Activated naive CD4-positive, alpha-beta T cell treated with anti-CD3 and anti-CD28 coated beads, Interleukin-2, amount 10 ng/mL, durations not matched to agents 7 days and 5 days (primary cell): Measurements from ENCODE around the gene TRIO.
A peak's percentile ranks its signal among the peaks of the same experiment; 100 is the strongest.

Source experiments
- CTCF ChIA-PET: fragments of 350-600 bp; sonication (Branson Sonifier 250); formaldehyde crosslinking; loops from one replicate; lab custom pipeline; 2021; ENCODE audit warnings: antibody characterized with exemption; lab: Charles Lee
- DNase-seq: peaks from one replicate; pipeline ENCODE4 v3.0.0-alpha.2; 2020
- H3K27ac Mint-ChIP-seq: one replicate; pipeline ENCODE4 v1.8.0; 2021; ENCODE audit warnings: mild to moderate bottlenecking, moderate library complexity, mixed read lengths
- H3K27me3 Mint-ChIP-seq: one replicate; pipeline ENCODE4 v1.8.0; 2021; ENCODE audit warnings: mild to moderate bottlenecking, mixed read lengths
- H3K36me3 Mint-ChIP-seq: one replicate; pipeline ENCODE4 v1.8.0; 2021; ENCODE audit warnings: mixed read lengths
- H3K4me1 Mint-ChIP-seq: one replicate; pipeline ENCODE4 v1.8.0; 2021; ENCODE audit warnings: mixed read lengths
- H3K4me3 Mint-ChIP-seq: one replicate; pipeline ENCODE4 v1.8.0; 2021; ENCODE audit warnings: mild to moderate bottlenecking, moderate library complexity, mixed read lengths
- H3K9me3 Mint-ChIP-seq: one replicate; pipeline ENCODE4 v1.8.0; 2021; ENCODE audit warnings: mixed read lengths

Gene TRIO

DNA sequence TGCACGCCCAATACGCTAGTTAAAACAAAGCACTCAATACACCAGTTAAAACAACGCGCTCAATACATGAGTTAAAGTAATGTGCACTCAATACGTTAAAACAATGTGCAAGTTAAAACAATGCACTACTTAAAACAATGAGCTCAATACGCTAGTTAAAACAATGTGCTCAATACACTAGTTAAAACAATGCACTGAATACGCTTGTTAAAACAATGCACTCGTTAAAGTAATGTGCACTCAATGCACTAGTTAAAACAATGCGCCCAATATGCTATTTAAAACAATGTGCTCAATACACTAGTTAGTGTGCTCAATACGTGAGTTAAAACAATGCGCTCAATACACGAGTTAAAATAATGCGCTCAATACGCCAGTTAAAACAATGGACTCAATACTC, 185.0 kb downstream of the TRIO start:
- no peak for DNase-seq
- Mint-ChIP-seq H3K4me3 (no peak overlapping the region), H3K36me3 (no peaks in the 10 kb centered on the region), H3K27me3 (peaks cover 8% of the 10 kb centered on the region), H3K9me3 (no peaks in the 10 kb centered on the region), H3K27ac (no peak overlapping the region), H3K4me1 (peaks cover 21% of the 10 kb centered on the region)
- CTCF ChIA-PET = interaction anchor here (2.2 kb wide), 1 partner anchor 320 kb away, joined by 10 read pairs; no protein-coding TSS in a partner anchor

DNA sequence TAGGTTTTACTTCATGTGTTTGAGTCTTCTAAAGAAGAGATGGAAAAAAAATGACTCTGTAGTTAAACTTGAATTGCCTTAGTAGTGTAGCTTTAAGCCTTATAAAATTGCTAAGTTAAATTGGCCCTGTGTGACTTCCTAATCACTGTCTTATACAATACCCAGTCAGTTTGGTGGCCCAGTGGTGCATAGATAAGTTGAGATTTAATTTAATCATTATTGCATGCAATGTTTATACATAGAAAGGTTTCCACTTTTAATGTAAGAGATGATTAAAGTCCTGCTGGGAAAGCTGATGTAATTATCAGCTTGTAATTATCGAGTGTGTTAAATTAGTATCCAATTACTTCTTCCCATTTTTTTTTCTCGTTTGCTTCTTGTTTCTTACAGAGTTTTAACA, 187.1 kb downstream of the TRIO start:
- no peak overlapping the region for H3K27ac Mint-ChIP-seq
- H3K36me3 Mint-ChIP-seq = no peaks in the 10 kb centered on the region
- CTCF ChIA-PET = interaction anchor here (0.6 to 2.2 kb wide), 2 partner anchors 23 to 318 kb away, joined by 3 to 10 read pairs; no protein-coding TSS in a partner anchor
- DNase-seq = no peak
- H3K4me3 Mint-ChIP-seq = no peak overlapping the region
- peaks cover 4% of the 10 kb centered on the region for H3K27me3 Mint-ChIP-seq
- no peaks in the 10 kb centered on the region for H3K9me3 Mint-ChIP-seq
- H3K4me1 Mint-ChIP-seq = peaks cover 21% of the 10 kb centered on the region

DNA sequence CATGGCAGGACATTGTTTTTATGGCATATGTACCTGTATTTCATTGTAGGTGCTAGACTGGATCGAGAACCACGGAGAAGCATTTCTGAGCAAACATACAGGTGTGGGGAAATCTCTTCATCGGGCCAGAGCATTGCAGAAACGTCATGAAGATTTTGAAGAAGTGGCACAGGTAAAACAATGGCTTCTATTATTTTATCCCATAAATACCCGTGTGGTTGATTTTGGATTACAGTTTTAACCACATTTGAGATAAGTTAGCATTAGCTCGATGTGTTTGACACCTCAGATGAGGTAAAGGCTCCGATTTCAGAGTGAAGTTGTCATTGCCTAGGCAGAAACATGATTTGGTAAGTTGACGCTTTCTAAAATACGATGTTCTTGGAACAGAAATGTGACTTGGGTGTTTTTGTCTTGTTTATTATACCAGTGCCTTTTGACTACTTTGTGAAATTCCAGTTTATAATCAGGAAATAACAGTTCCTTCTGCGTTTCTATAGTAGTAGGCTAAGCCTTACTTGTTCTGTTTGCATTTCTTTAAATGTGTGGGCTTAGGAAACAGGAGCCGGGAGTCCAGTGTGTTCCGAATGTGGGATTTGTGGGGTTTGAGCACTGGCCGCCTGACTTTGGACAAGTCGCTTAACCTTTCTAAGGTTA, 187.7 kb downstream of the TRIO start:
- peaks cover 4% of the 10 kb centered on the region for H3K27me3 Mint-ChIP-seq
- peak overlapping the region; percentile 30 for H3K27ac Mint-ChIP-seq
- H3K36me3 Mint-ChIP-seq = no peaks in the 10 kb centered on the region
- DNase-seq = no peak
- H3K9me3 Mint-ChIP-seq = no peaks in the 10 kb centered on the region
- H3K4me3 Mint-ChIP-seq = no peak overlapping the region
- peaks cover 21% of the 10 kb centered on the region for H3K4me1 Mint-ChIP-seq
- CTCF ChIA-PET = interaction anchor here (1.2 kb wide), 1 partner anchor 25 kb away, joined by 3 read pairs; no protein-coding TSS in a partner anchor

DNA sequence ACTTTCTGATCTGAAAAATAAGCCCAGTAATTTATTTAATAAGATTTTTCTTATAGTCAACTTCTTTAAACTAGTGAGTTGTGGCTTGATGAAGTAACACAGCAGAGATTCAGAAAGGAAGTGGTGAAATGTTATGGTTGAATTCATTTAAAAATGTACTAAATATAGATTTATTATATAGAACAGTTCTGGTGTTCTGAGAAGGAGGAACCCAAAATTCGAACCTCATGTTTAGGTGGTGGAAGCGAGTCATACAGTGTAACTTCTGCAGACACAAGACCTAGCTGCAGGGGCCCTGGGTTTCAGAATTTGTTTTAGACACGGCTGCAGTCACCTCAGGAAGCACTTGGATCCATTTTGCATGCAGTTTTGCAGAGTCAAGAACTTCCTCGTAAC, 188.2 kb downstream of the TRIO start:
- CTCF ChIA-PET = interaction anchor here (1.2 kb wide), 1 partner anchor 24 kb away, joined by 3 read pairs; no protein-coding TSS in a partner anchor
- peak overlapping the region; percentile 39 for H3K4me3 Mint-ChIP-seq
- H3K27ac Mint-ChIP-seq = peak overlapping the region; percentile 28

DNA sequence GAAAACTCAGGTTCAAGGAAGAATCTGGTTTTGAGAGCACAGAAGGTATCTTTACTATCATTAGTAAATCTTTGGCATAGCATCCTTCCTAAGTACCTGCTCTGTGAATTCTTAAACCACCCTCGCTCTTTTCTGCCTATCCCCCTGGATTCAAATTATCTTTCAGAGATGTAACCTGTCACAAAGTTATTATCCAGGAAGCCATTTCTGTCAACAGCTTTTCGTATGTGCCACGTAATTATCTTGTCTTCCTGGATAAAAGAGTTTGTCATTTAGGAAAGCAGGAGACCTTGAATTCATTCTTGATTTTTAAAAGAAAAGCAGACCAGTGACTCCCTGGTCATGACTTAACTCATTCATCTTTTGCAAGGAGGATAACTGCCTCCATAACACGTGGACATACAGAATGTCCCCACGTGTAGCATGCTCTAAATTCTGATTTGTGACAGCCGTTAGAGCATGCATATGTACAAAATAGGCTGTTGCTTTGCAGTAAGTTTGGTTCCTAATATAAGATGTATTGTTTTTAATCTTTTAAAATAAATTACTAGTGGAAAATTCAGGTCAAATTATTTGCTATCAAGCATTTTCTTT, 189.0 kb downstream of the TRIO start:
- peaks cover 21% of the 10 kb centered on the region for H3K4me1 Mint-ChIP-seq
- CTCF ChIA-PET = interaction anchor here (1.2 kb wide), 1 partner anchor 23 kb away, joined by 3 read pairs; no protein-coding TSS in a partner anchor
- no peaks in the 10 kb centered on the region for H3K36me3 Mint-ChIP-seq
- H3K27ac Mint-ChIP-seq = peak overlapping the region; percentile 28
- peak overlapping the region; percentile 39 for H3K4me3 Mint-ChIP-seq
- DNase-seq = no peak
- H3K9me3 Mint-ChIP-seq = no peaks in the 10 kb centered on the region
- H3K27me3 Mint-ChIP-seq = no peaks in the 10 kb centered on the region

More for the DNA sequence above, 188.2 kb downstream of the TRIO start:
- peak; percentile 38 for DNase-seq
- Mint-ChIP-seq H3K4me1 (peaks cover 21% of the 10 kb centered on the region), H3K27me3 (peaks cover 2% of the 10 kb centered on the region), H3K36me3 (no peaks in the 10 kb centered on the region), H3K9me3 (no peaks in the 10 kb centered on the region)

DNA sequence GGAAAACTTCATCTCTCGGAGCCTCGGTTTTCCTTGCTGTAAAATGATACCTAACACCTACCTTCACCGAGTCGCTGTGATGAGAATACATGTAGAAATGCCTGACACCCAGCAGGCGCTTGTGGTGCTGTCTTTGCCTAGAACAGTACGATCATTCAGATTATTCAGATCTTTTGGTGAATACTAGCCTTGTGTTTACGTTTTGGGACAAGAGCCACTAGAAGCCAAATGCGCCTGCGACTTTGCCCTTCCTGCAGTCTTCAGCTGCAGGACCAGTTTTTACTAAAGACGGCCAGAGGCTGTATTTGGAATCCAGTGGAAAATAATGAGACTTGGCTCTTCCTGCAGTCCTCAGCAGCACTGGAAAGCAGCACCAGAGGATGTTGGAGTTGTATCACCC, 189.6 kb downstream of the TRIO start:
- CTCF ChIA-PET = no interaction called here
- no peak overlapping the region for H3K4me3 Mint-ChIP-seq
- H3K36me3 Mint-ChIP-seq = no peaks in the 10 kb centered on the region
- H3K4me1 Mint-ChIP-seq = peaks cover 21% of the 10 kb centered on the region
- no peaks in the 10 kb centered on the region for H3K9me3 Mint-ChIP-seq
- H3K27ac Mint-ChIP-seq = no peak overlapping the region
- no peaks in the 10 kb centered on the region for H3K27me3 Mint-ChIP-seq
- DNase-seq = no peak

DNA sequence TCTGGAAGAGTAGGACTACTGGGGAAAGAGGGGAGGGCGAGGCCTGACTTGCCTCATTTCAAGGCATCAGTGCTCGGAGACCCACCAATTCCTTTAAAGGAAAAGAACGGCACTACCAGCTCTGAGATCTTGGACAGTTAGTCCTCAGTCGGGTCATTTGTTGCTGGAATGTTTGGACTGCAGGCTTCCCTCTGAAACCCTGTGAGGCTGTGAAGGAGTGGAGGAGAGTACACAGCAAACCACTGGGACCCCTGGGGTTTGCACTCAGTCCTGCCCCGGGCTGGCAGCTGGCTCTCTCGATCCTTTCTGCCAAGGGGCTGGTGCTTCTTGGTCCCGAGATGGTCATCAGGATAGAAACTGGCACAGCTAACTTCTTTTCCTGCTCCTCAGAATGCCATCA, 194.5 kb downstream of the TRIO start:
- Mint-ChIP-seq H3K27me3 (peaks cover 4% of the 10 kb centered on the region), H3K36me3 (no peaks in the 10 kb centered on the region), H3K4me1 (peaks cover 4% of the 10 kb centered on the region), H3K9me3 (no peaks in the 10 kb centered on the region), H3K27ac (no peak overlapping the region), H3K4me3 (no peak overlapping the region)
- CTCF ChIA-PET = no interaction called here
- DNase-seq = no peak

DNA sequence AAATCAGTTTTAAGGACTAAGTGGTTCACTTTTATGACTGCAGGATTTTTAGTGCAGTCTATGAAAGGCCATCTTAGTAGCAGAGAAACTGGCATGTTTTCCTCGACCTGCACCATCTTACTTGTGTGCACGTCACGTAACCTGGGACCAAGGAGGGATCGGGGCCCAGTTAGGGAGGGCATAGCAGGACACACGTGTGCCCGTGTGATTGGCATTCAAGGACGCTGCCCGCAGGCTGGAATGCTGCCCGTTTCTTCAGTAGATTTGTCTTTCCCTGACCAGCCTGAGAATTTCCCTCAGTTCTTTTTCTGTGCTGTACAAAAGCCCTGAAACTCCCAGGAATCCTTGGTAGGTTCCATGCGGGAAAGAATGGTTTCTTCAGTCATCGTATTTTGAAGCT, 196.3 kb downstream of the TRIO start:
- no peaks in the 10 kb centered on the region for H3K9me3 Mint-ChIP-seq
- H3K4me3 Mint-ChIP-seq = no peak overlapping the region
- CTCF ChIA-PET = interaction anchor here (1.9 kb wide), 1 partner anchor 13 kb away, joined by 5 read pairs; no protein-coding TSS in a partner anchor
- H3K27me3 Mint-ChIP-seq = peaks cover 4% of the 10 kb centered on the region
- no peak for DNase-seq
- H3K36me3 Mint-ChIP-seq = no peaks in the 10 kb centered on the region
- H3K4me1 Mint-ChIP-seq = peaks cover 3% of the 10 kb centered on the region
- H3K27ac Mint-ChIP-seq = no peak overlapping the region

DNA sequence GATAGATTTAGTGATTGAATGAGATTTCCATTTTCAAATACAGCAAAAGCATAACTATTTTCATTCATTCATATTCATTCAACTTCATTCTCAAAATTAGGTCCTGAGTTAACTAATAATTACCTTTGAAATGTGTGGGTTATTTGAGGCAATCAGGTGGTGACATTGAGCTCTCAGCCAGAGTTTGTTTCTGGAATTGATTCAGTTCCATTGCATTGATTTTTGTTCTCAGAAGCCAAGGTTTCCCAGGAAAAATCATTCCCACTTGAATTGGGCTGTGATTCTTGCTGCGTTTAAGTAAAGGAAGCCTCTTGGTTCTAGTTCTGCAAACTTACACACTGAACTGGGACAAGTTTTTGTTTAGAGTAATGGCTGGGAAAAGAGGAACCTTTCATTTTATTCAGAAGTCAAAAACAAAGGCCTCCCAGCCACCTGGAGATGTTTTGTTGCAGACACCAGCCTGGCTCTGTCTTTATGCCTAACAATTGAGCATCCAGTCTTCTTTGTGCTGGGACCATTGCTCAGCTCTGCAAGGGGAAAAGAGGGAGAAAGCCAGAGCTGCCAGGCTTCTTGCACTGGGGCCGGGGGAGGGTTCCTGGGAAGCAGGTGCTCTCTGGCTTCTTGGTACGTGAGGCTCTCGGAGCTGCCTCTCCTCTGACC, 198.6 kb downstream of the TRIO start:
- Mint-ChIP-seq H3K4me3 (no peak overlapping the region), H3K27ac (no peak overlapping the region), H3K27me3 (peaks cover 4% of the 10 kb centered on the region), H3K36me3 (no peaks in the 10 kb centered on the region), H3K4me1 (peaks cover 3% of the 10 kb centered on the region), H3K9me3 (no peaks in the 10 kb centered on the region)
- DNase-seq = no peak
- CTCF ChIA-PET = no interaction called here

DNA sequence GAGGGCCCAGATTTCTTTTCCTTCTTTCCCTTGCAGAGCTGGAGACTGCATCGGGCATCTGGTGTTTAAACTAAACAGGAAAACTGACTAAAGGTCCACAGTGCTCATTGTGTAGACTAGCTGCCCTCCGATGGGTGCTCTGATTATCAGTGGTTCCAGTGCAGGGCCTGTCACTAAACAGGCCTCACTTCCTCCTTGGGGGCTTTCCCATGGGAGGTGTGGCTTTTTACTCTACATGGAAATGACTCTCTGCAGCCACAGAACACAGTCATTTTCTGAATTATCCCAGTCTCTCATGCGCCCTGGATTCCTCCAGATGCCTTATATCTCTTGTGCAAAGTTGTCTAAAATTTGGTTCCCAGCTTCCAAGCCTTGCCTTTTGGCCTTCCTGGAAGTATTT, 199.2 kb downstream of the TRIO start:
- H3K27ac Mint-ChIP-seq = no peak overlapping the region
- H3K36me3 Mint-ChIP-seq = no peaks in the 10 kb centered on the region
- CTCF ChIA-PET = no interaction called here
- no peaks in the 10 kb centered on the region for H3K9me3 Mint-ChIP-seq
- no peak overlapping the region for H3K4me3 Mint-ChIP-seq
- H3K27me3 Mint-ChIP-seq = peaks cover 4% of the 10 kb centered on the region
- DNase-seq = no peak
- peaks cover 3% of the 10 kb centered on the region for H3K4me1 Mint-ChIP-seq

DNA sequence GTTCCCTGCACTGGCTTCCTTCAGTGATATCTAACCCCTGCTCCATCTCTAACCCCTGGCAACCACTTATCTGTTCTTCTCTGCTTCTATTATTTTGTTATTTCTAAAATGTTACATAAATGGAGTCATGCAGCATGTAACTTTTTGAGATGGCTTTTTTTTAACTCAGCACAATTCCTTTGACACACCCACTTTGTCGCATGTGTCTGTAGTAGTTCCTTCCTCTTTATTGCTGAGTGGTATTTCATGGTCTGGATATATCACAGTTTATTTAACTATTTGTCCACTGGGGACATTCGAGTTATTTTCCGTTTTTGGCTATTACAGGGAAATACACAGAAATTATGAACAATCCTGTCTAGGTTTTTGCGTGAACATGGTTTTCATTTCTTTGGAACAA, 200.2 kb downstream of the TRIO start:
- CTCF ChIA-PET = interaction anchor here (1.3 kb wide), 1 partner anchor 305 kb away, joined by 3 read pairs; no protein-coding TSS in a partner anchor
- Mint-ChIP-seq H3K9me3 (no peaks in the 10 kb centered on the region), H3K36me3 (no peaks in the 10 kb centered on the region), H3K27me3 (peaks cover 4% of the 10 kb centered on the region), H3K4me3 (no peak overlapping the region), H3K27ac (no peak overlapping the region), H3K4me1 (peaks cover 3% of the 10 kb centered on the region)
- DNase-seq = no peak

DNA sequence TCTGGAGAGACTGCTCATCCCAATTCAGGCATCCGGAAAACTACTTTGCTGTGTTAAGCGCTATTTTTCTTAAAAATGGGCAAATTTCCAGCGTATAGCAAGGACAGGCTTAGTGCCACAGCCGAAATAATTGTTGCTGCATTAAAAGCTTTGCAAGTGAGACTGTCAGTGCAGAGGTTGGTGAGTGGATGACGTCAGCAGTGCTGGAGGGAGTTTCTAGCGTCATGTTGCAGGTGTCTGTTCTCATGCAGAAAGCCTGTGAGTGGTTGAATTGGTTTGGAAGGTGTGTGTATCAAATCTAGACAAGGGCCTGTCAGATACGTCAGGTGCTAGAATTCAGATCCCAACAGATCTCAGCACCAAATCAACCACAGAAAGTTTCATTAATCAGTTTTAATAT, 204.4 kb downstream of the TRIO start:
- peaks cover 2% of the 10 kb centered on the region for H3K4me1 Mint-ChIP-seq
- no peak overlapping the region for H3K4me3 Mint-ChIP-seq
- H3K27me3 Mint-ChIP-seq = peaks cover 19% of the 10 kb centered on the region
- H3K36me3 Mint-ChIP-seq = no peaks in the 10 kb centered on the region
- H3K27ac Mint-ChIP-seq = no peak overlapping the region
- no peak for DNase-seq
- peaks cover 4% of the 10 kb centered on the region for H3K9me3 Mint-ChIP-seq
- CTCF ChIA-PET = no interaction called here

DNA sequence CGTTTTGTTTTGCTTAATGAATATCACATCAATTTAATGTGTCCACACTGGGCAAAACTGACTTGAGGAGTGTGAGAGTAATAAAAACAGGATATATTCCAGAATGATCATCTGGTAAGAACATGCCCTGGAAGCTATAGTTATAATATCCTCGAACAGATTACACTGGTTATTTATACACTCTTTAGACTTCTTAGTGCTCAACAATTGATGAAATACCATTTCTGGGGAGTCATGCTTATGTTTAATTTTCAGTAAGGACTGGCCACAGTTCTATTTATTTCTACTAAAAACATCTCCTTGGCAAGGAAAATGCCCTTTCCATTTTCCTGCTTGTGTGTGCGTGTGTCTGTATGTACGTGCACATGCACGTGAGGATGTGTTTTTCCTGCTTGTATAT, 205.0 kb downstream of the TRIO start:
- DNase-seq = no peak
- Mint-ChIP-seq H3K4me3 (no peak overlapping the region), H3K4me1 (no peaks in the 10 kb centered on the region), H3K27me3 (peaks cover 19% of the 10 kb centered on the region), H3K36me3 (no peaks in the 10 kb centered on the region), H3K9me3 (peaks cover 4% of the 10 kb centered on the region), H3K27ac (no peak overlapping the region)
- CTCF ChIA-PET = no interaction called here

DNA sequence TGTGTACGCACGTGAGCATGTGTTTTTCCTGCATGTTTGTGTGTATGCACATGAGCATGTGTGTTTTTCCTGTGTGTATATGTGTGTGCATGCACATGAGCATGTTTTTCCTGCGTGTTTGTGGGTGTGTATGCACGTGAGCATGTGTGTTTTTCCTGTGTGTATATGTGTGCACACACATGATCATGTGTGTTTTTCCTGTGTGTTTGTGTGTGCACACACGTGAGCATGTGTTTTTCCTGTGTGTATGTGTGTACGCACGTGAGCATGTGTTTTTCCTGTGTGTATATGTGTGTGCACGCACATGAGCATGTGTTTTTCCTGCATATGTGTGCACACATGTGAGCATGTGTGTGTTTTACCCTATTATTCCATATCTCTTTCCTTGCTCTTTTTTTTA, 205.9 kb downstream of the TRIO start:
- Mint-ChIP-seq H3K27me3 (peaks cover 19% of the 10 kb centered on the region), H3K9me3 (peaks cover 4% of the 10 kb centered on the region), H3K4me1 (no peaks in the 10 kb centered on the region), H3K4me3 (no peak overlapping the region), H3K36me3 (no peaks in the 10 kb centered on the region), H3K27ac (no peak overlapping the region)
- CTCF ChIA-PET = interaction anchor here (1.3 kb wide), 1 partner anchor 299 kb away, joined by 6 read pairs; no protein-coding TSS in a partner anchor
- DNase-seq = no peak
